OCI-LY1 (cell line): ENCODE data around the gene HINFP.

Source experiments
- H2AFZ ChIP-seq: fragments of 200-600 bp; sonication (generic), shearing (Covaris generic); 2 replicates; pipeline ENCODE4 v1.6.0; 2014; ENCODE audit warnings: antibody characterized with exemption, mild to moderate bottlenecking, low read length
- H3F3A ChIP-seq: fragments of 200-600 bp; sonication (generic), shearing (Covaris generic); 2 replicates; pipeline ENCODE4 v1.6.0; 2014; ENCODE audit warnings: mild to moderate bottlenecking, antibody characterized with exemption, low read length, moderate library complexity; ENCODE audit not compliant: insufficient read depth
- H3K27ac ChIP-seq: fragments of 200-600 bp; sonication (generic); 2 replicates; pipeline ENCODE4 v1.5.1; 2014; ENCODE audit warnings: low read length, mixed run types, mild to moderate bottlenecking, low read depth; ENCODE audit not compliant: poor library complexity, severe bottlenecking
- H3K27me3 ChIP-seq: fragments of 200-600 bp; sonication (generic); 2 replicates; pipeline ENCODE4 v1.6.0; 2014; ENCODE audit warnings: antibody characterized with exemption, mild to moderate bottlenecking, low read length, moderate library complexity; ENCODE audit not compliant: insufficient read depth
- H3K36me3 ChIP-seq: fragments of 200-600 bp; sonication (generic); 2 replicates; pipeline ENCODE4 v1.6.1; 2014; ENCODE audit warnings: mild to moderate bottlenecking, antibody characterized with exemption, low read length, moderate library complexity, mixed read lengths; ENCODE audit not compliant: insufficient read depth
- H3K4me1 ChIP-seq: fragments of 200-600 bp; sonication (generic); 2 replicates; pipeline ENCODE4 v1.5.1; 2014; ENCODE audit warnings: mild to moderate bottlenecking, low read length, moderate library complexity; ENCODE audit not compliant: insufficient read depth, severe bottlenecking
- H3K4me2 ChIP-seq: fragments of 200-600 bp; sonication (generic), shearing (Covaris generic); 2 replicates; pipeline ENCODE4 v1.6.1; 2014; ENCODE audit warnings: low read length
- H3K4me3 ChIP-seq: fragments of 200-600 bp; sonication (generic); 2 replicates; pipeline ENCODE4 v1.5.1; 2014; ENCODE audit warnings: low read length, low read depth, mild to moderate bottlenecking, mixed read lengths; ENCODE audit not compliant: poor library complexity, severe bottlenecking
- H3K79me2 ChIP-seq: fragments of 200-600 bp; shearing (Covaris generic); 2 replicates; pipeline ENCODE4 v1.6.1; 2016; ENCODE audit warnings: mixed run types, low read length, mixed read lengths; ENCODE audit not compliant: insufficient read depth
- H3K9ac ChIP-seq: fragments of 200-600 bp; sonication (generic), shearing (Covaris generic); 2 replicates; pipeline ENCODE4 v1.6.1; 2014; ENCODE audit warnings: mild to moderate bottlenecking, low read length, mixed read lengths
- H3K9me2 ChIP-seq: fragments of 200-600 bp; sonication (generic), shearing (Covaris generic); 2 replicates; pipeline ENCODE4 v1.6.1; 2014; ENCODE audit warnings: low read depth, mild to moderate bottlenecking, low read length, mixed read lengths
- H3K9me3 ChIP-seq: fragments of 200-600 bp; shearing (Covaris generic); 2 replicates; pipeline ENCODE4 v1.6.1; 2014; ENCODE audit warnings: low read length, mixed read lengths
- H4K20me1 ChIP-seq: fragments of 200-600 bp; sonication (generic), shearing (Covaris generic); 2 replicates; pipeline ENCODE4 v1.6.0; 2016; ENCODE audit warnings: mild to moderate bottlenecking, low read length; ENCODE audit not compliant: insufficient read depth
- CTCF ChIP-seq: fragments of 200-600 bp; sonication (generic), shearing (Covaris generic); IDR thresholded peaks from 2 replicates; pipeline ENCODE4 v1.5.1; 2017; ENCODE audit warnings: mild to moderate bottlenecking, antibody characterized with exemption, low read length, moderate library complexity, mixed read lengths
- EZH2 ChIP-seq: fragments of 200-600 bp; sonication (generic), shearing (Covaris generic); IDR thresholded peaks from 2 replicates; pipeline ENCODE4 v1.8.0; 2017; ENCODE audit warnings: borderline replicate concordance, mixed run types, mild to moderate bottlenecking, antibody characterized with exemption, low read length, moderate library complexity, mixed read lengths

The HINFP gene

GRCh38 chr11:119110439-119110838 is 10.9 kb upstream of the HINFP start:
- TF ChIP-seq CTCF (no peak), EZH2 (no peak)
- H3K4me2 ChIP-seq, result no peak overlapping the region
- H3K27ac ChIP-seq, result no peak overlapping the region
- no peak overlapping the region for H3K4me3 ChIP-seq
- H2AFZ ChIP-seq, result no peak overlapping the region
- no peaks in the 10 kb centered on the region for H3K27me3 ChIP-seq
- H3K36me3 ChIP-seq, result peaks cover 38% of the 10 kb centered on the region
- no peaks in the 10 kb centered on the region for H3F3A ChIP-seq
- no peak overlapping the region for H3K9ac ChIP-seq
- no peaks in the 10 kb centered on the region for H3K9me2 ChIP-seq
- H3K4me1 ChIP-seq, result peaks cover 20% of the 10 kb centered on the region
- no peaks in the 10 kb centered on the region for H4K20me1 ChIP-seq
- no peaks in the 10 kb centered on the region for H3K79me2 ChIP-seq
- no peaks in the 10 kb centered on the region for H3K9me3 ChIP-seq

- H3K79me2 ChIP-seq, result no peaks in the 10 kb centered on the region
- H3K9me2 ChIP-seq, result no peaks in the 10 kb centered on the region
- H3K4me3 ChIP-seq, result no peak overlapping the region
- H3K27ac ChIP-seq, result no peak overlapping the region
- H3K4me2 ChIP-seq, result no peak overlapping the region
- H3K4me1 ChIP-seq, result peaks cover 16% of the 10 kb centered on the region
- no peaks in the 10 kb centered on the region for H3K9me3 ChIP-seq
- no peak overlapping the region for H2AFZ ChIP-seq
- H3K36me3 ChIP-seq, result peaks cover 47% of the 10 kb centered on the region
- H3K9ac ChIP-seq, result no peak overlapping the region
- H3F3A ChIP-seq, result no peaks in the 10 kb centered on the region
- H3K27me3 ChIP-seq, result no peaks in the 10 kb centered on the region
- no peaks in the 10 kb centered on the region for H4K20me1 ChIP-seq
- TF ChIP-seq EZH2 (no peak), CTCF (no peak)
Measured at GRCh38 chr11:119111361-119111925, 9.9 kb upstream of the HINFP start.

GRCh38 chr11:119112314-119113020 is 8.9 kb upstream of the HINFP start:
- H3K9me2 ChIP-seq, result no peaks in the 10 kb centered on the region
- peaks cover 11% of the 10 kb centered on the region for H3K4me1 ChIP-seq
- H3F3A ChIP-seq, result no peaks in the 10 kb centered on the region
- H3K4me2 ChIP-seq, result no peak overlapping the region
- no peak for TF ChIP-seq CTCF
- no peak for TF ChIP-seq EZH2
- H3K79me2 ChIP-seq, result no peaks in the 10 kb centered on the region
- H3K27ac ChIP-seq, result no peak overlapping the region
- H4K20me1 ChIP-seq, result no peaks in the 10 kb centered on the region
- H3K27me3 ChIP-seq, result no peaks in the 10 kb centered on the region
- peaks cover 47% of the 10 kb centered on the region for H3K36me3 ChIP-seq
- no peaks in the 10 kb centered on the region for H3K9me3 ChIP-seq
- H3K4me3 ChIP-seq, result no peak overlapping the region
- no peak overlapping the region for H2AFZ ChIP-seq
- no peak overlapping the region for H3K9ac ChIP-seq
